ENCODE results near the gene IMPDH1. TPM values are rescaled to one million over a fixed set of nuclear protein-coding genes. Genes with fewer than 3 reads are reported as not detected.
A peak's percentile ranks its signal among the peaks of the same experiment; 100 is the strongest.

The IMPDH1 gene
- total and polyA plus RNA-seq, 11 donors: 12.3 to 65.3 (median 23.6) TPM

DNA sequence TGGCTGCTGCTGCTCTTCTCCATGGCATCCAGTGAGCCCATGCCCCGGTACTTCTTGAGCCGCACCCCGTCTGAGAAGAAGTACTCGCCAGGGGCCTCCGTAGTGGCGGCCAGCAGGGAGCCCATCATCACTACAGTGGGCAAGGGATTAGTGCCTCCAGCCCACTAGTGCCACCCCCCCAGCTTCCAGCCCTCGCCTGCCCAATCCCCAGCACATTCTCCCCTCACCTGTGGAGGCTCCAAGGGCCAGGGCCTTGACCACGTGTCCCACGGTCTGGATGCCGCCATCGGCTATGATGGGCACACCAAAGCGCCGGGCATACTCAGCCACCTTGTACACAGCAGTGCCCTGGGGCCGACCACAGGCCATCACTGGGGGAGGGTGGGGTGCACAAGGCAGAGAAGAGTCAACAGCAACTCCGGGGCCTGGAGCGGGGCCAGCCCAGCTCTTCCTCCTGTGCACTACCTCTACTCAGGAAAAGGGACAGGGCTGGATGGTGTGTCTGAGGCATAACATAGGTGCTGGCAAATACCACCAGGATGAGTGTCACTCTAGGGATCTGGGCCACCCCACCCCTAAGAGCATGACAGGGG is 14.8 kb downstream of the IMPDH1 start:
- DNase-seq: peak in 1 of 5 donors; percentile 32
- TF ChIP-seq, protein P1, sequence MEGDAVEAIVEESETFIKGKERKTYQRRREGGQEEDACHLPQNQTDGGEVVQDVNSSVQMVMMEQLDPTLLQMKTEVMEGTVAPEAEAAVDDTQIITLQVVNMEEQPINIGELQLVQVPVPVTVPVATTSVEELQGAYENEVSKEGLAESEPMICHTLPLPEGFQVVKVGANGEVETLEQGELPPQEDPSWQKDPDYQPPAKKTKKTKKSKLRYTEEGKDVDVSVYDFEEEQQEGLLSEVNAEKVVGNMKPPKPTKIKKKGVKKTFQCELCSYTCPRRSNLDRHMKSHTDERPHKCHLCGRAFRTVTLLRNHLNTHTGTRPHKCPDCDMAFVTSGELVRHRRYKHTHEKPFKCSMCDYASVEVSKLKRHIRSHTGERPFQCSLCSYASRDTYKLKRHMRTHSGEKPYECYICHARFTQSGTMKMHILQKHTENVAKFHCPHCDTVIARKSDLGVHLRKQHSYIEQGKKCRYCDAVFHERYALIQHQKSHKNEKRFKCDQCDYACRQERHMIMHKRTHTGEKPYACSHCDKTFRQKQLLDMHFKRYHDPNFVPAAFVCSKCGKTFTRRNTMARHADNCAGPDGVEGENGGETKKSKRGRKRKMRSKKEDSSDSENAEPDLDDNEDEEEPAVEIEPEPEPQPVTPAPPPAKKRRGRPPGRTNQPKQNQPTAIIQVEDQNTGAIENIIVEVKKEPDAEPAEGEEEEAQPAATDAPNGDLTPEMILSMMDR (IDR thresholded peaks at IDR 0.05): no peak
- TF ChIP-seq POLR2A (IDR thresholded peaks at IDR 0.05): no peak
- intact Hi-C loops (cut with DNase I): no loop called here
- no peaks in the 10 kb centered on the region for H3K27me3 ChIP-seq
- peaks cover 0 to 89% (median 55%) of the 10 kb centered on the region in 9 donors for H3K36me3 ChIP-seq
- no peak overlapping the region for H3K27ac ChIP-seq
- no peak for ATAC-seq
- no peaks in the 10 kb centered on the region for H3K9me3 ChIP-seq
- H3K4me3 ChIP-seq: no peak overlapping the region
- WGBS, 4 donors: 90 to 97% (median 94%) methylated on average over 13 to 16 of the region's 16 CpGs
- no peaks in the 10 kb centered on the region for H3K4me1 ChIP-seq

DNA sequence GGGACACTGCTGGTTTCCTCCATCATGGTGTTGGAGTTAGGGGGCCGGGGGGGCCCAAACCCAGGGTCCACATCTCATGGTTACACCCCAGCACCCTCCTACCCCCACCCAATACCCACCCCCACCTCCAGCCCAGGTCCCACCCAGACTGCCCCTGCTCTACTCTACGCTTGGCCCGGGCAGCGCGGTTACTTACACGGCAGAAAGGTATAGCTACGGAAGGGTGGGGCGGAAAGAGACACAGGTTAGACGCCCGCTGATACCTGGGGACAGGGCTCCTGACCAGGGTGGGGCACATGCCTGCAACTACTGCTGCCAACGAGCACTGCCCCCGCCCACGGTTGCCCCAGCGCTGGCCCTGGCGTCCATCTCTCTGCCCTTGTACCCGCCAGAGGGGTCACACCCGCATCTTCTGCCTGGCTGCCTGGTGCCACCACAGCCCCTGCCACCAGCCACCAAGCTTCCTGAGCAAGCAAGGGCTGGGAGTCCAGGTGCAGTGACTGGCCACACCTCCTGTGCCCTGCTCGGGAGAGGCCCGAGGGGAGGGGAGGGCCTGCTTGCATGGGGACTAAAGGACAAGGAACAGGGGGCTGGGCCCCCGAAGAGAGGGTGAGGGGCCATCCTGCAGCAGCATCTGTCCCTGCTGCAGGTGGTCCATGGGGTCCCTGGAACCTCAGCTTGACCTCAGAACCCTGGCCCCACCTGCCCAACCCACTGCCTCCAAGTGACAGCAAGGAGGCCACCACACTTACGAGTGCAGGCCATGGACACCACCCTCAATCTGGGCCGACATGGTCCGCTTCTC is 16.1 kb downstream of the IMPDH1 start:
- intact Hi-C loops (cut with DNase I): no loop called here
- peak in 1 of 5 donors; percentile 56 for DNase-seq
- Histone ChIP-seq H3K4me1 (no peaks in the 10 kb centered on the region), H3K27ac (no peak overlapping the region), H3K9me3 (no peaks in the 10 kb centered on the region), H3K36me3 (peaks cover 0 to 77% (median 47%) of the 10 kb centered on the region in 9 donors), H3K4me3 (no peak overlapping the region), H3K27me3 (no peaks in the 10 kb centered on the region)
- WGBS, 4 donors: 89 to 96% (median 95%) methylated on average over 16 to 23 of the region's 23 CpGs
- ATAC-seq: no peak
- TF ChIP-seq, protein P1 (IDR thresholded peaks at IDR 0.05): no peak
- TF ChIP-seq POLR2A (IDR thresholded peaks at IDR 0.05): no peak

DNA sequence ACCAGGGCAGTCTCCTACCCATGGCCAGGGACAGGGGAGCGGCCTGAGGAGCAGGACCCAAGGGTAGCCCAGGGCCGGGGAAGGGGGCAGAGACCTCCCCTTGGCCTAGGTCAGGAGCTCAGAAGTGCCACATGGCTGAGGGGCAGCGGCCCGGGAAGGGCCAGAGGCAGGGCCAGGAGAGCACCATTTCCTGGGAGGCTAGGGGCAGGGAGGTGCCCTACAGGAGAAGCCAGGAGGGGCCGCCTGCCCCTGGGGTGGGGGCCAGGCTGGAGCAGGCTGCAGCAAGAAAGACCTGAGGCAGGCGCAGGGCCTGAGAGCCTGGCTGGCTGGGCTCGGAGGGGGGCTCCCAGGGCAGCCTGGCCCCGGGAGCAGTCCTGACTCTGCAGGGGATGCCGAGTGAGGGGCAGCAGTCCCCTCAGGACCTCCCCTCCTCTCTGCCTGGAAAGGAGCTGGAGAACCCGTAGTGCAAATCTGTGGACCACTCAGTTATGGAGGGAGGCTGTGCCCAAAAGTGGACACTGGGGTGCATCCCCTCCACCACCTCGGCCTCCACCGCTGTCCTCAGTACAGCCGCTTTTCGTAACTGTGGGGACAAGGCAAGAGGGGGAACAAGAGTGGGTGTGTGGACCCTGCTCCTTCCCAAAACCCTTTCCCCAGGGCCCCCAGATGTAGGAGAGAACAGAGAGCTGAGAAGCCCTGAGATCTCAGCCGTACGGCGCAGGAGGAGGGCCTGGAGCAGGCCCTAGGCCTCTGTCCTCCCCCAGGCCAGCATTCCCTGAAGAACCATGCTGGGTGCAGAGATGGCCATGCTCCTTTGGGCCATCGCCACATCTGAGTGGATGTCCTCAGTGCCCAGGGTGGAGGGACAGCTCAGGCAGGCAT is 17.1 kb downstream of the IMPDH1 start:
- 92 to 96% (median 94%) methylated on average over 12 to 18 of the region's 18 CpGs for WGBS, 4 donors
- intact Hi-C loops (cut with DNase I): no loop called here
- ATAC-seq (no peak), DNase-seq (peak in 1 of 5 donors; percentile 55)
- H3K9me3 ChIP-seq: no peaks in the 10 kb centered on the region
- peaks cover 0 to 67% (median 39%) of the 10 kb centered on the region in 9 donors for H3K36me3 ChIP-seq
- peaks cover 0 to 3% (median 0%) of the 10 kb centered on the region in 12 donors for H3K4me1 ChIP-seq
- peaks cover 0 to 3% (median 0%) of the 10 kb centered on the region in 9 donors for H3K27me3 ChIP-seq
- no peak overlapping the region for H3K4me3 ChIP-seq
- no peak overlapping the region for H3K27ac ChIP-seq
- no peak for TF ChIP-seq POLR2A (IDR thresholded peaks at IDR 0.05)
- TF ChIP-seq, protein P1 (IDR thresholded peaks at IDR 0.05): no peak
